GM06990 (cell line): Measurements from ENCODE around the gene TUBGCP5.

Experiments used
- DNase-seq: peaks from one replicate; pipeline ENCODE4 v3.0.0-alpha.2; 2011; ENCODE audit not compliant: insufficient read length; ENCODE audit errors: extremely low read depth
- H3K27me3 ChIP-seq: replicated peaks from 2 replicates; pipeline ENCODE4 v1.6.0; 2011; ENCODE audit warnings: low read length; ENCODE audit not compliant: control insufficient read depth, insufficient read depth
- H3K36me3 ChIP-seq: 2 replicates; pipeline ENCODE4 v1.5.1; 2011; ENCODE audit warnings: low read length; ENCODE audit not compliant: control insufficient read depth, insufficient read depth
- H3K4me3 ChIP-seq: replicated peaks from 2 replicates; pipeline ENCODE4 v1.5.1; 2011; ENCODE audit warnings: low read depth, mild to moderate bottlenecking, control low read depth, low read length
- TF ChIP-seq, protein P1 (sequence below): IDR thresholded peaks from 2 replicates; pipeline ENCODE4 v1.5.1; 2011; ENCODE audit warnings: low read length, control low read depth, mild to moderate bottlenecking, inconsistent platforms; ENCODE audit not compliant: insufficient read depth, poor library complexity, severe bottlenecking

TUBGCP5 gene

DNA sequence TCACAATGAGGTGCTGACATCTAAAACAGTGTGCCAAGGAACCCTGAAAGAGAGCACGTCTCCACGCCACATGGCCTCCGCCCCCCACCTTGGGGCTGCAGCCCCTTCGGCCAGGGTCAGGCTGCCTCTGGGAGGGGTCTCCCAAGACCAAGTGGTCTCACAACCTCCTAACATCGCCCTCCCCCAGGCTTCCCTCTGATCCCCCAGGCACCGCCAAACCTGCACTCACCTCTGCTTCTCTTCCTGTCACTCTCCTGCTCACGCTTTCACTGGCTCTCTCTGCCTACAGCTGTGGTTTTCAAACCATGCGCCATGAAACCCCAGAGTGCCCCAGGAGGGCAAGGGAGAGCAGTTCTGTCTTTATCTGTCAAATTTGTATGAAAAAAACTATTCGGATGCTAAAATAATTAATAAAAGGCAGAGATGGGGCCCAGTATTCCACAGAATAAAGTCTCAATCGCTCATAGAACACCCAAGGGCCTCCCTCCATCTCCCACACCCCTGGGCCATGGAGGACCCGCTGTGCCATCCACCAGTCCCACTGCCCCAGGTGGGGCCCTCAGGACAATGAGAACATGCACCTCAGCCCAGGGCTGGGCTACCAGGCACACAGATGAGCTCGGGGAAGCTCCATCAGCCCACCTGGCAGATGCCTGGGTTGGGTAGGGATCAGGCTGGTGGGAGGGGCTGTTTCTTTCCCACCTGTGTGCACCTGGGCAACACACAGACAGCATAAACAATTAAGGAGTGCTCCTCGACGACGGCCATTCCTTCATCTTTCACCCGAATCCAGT lies 80.7 kb downstream of the TUBGCP5 start:
- TF ChIP-seq, protein P1, sequence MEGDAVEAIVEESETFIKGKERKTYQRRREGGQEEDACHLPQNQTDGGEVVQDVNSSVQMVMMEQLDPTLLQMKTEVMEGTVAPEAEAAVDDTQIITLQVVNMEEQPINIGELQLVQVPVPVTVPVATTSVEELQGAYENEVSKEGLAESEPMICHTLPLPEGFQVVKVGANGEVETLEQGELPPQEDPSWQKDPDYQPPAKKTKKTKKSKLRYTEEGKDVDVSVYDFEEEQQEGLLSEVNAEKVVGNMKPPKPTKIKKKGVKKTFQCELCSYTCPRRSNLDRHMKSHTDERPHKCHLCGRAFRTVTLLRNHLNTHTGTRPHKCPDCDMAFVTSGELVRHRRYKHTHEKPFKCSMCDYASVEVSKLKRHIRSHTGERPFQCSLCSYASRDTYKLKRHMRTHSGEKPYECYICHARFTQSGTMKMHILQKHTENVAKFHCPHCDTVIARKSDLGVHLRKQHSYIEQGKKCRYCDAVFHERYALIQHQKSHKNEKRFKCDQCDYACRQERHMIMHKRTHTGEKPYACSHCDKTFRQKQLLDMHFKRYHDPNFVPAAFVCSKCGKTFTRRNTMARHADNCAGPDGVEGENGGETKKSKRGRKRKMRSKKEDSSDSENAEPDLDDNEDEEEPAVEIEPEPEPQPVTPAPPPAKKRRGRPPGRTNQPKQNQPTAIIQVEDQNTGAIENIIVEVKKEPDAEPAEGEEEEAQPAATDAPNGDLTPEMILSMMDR: no peak
- no peaks in the 10 kb centered on the region for H3K27me3 ChIP-seq
- no peak for DNase-seq
- H3K36me3 ChIP-seq: no peaks in the 10 kb centered on the region
- no peak overlapping the region; the same call in 1 of the 2 replicates for H3K4me3 ChIP-seq

DNA sequence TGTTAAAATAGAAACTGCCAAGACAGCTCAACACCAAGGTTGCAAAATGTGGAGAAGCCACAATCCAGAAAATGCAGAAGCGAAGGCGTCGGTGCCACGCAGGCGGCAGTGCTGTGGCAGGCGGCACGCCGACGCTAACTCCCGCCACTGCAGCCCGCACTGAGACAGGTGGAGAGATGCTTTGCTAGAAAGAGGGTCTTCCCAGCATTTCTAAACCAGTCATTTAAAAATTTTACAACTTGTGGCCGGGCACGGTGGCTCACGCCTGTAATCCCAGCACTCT lies 82.5 kb downstream of the TUBGCP5 start:
- Histone ChIP-seq H3K4me3 (no peak overlapping the region), H3K27me3 (no peaks in the 10 kb centered on the region), H3K36me3 (no peaks in the 10 kb centered on the region)
- TF ChIP-seq, protein P1: no peak
- no peak for DNase-seq

DNA sequence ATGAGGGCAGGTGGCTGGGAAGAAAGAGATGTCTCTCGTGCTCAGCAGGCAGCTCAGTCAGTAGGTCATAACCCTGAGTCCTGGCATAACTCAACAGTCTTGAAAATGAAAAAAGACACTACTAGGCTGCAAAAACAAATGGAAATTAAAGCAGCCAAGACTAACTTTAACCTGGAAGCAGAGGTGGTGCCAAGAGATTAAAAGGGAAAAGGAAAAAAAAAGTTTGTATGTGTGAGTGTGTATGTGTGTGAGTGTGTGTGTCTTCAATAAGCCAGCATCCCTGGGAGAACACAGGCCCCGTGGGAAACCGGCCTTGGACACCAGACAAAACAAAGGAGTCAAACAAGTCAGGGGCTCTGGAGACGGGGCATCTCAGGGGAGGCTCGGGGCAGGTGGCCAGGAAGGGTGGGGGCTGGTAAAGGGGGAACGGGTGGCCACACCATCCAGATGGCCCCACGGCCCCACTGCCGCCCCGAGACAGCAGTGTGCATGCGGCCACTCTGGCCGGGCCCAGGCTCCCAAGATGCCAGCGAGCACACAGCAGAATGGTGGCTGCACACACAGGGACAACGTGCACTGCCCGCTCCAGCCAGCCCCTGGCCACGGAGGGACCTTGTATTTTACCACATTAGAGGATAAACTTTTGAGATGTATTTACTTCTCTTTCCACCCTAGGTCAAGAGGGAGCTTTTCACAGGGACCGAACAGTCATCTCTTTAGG lies 83.0 kb downstream of the TUBGCP5 start:
- no peak for DNase-seq
- Histone ChIP-seq H3K4me3 (no peak overlapping the region), H3K27me3 (no peaks in the 10 kb centered on the region), H3K36me3 (no peaks in the 10 kb centered on the region)
- TF ChIP-seq, protein P1: no peak

DNA sequence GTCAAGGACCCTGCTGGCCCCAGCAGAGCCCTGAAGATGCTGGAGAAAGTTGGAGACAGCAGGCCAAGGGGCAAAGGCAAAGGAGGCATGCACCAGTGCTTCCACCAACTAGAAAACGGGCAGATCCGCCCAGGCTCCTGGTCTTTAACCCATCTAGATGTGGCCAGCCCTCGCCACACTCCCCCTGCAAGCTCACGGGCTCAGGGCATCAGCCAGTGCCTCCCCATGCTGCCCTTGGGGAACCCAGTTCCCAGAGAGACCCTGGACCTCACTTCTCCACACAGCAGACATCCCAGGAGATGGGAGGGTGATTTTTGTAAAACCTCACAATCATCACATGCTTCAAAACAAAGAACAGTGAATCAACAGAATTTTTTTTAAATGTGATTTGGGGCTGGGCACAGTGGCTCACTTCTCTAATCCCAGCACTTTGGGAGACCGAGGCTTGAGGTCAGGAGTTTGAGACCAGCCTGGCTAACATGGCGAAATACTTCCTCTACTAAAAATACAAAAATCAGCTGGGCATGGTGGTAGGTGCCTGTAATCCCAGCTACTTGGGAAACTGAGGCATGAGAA lies 83.7 kb downstream of the TUBGCP5 start:
- no peak for DNase-seq
- Histone ChIP-seq H3K4me3 (no peak overlapping the region), H3K36me3 (no peaks in the 10 kb centered on the region), H3K27me3 (no peaks in the 10 kb centered on the region)
- TF ChIP-seq, protein P1: no peak

DNA sequence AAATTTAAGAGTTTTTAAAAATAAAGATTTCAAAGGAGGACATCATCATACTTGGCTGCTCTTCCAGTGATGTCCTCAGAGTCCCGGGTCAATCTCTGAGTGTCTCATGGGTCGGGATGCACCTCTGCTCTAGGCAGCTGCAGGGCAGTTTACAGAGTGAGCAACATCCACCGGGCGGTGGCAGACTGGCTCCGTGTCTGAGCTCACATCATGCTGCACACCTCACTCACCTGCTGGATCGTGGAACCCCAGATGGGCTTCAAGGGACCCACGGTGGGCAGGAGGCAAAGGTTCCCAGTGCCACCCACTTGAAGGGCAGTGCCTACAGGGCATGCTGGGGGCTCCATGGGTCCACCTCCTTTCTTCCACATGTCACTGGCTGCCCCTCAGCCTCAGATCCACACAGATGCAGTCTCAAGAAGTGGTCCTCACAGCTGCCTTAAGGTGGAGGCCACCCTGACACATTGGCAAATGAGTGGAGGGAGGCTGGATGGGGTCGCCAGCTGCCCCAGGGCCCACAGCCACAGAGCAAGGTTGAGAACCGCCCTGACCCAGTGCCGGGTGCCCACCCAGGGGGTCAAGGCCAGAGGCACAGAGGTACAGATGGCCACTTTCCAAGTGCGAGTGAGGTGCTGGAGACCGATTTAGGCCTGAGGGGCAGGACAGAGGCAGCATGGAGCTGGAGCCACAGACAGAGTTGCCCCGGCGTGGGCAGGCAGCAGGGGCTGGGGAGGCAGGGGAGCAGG lies 84.4 kb downstream of the TUBGCP5 start:
- TF ChIP-seq, protein P1: no peak
- Histone ChIP-seq H3K4me3 (no peak overlapping the region), H3K36me3 (no peaks in the 10 kb centered on the region), H3K27me3 (no peaks in the 10 kb centered on the region)
- DNase-seq: no peak
